Mesenteric fat pad (tissue), 1 donor: Measurements from ENCODE around the gene CDH13. TPM values are rescaled to one million over a fixed set of nuclear protein-coding genes. Genes with fewer than 3 reads are reported as not detected.

Source experiments
- DNase-seq: peaks from one replicate; pipeline ENCODE4 v3.0.0-alpha.2; 2020; ENCODE audit warnings: low spot score
- total RNA-seq: library from RNA; stranded (reverse); fragmentation: NEBNext Ultra II Directional; extraction: Animal tissue kit (Norgen Biotek cat#: 25700); gene quantifications from one replicate; pipeline ENCODE4 v1.2.1, GENCODE V29; 2021
- donor health status: DM: yes; HTN: yes; CAD: no.

The CDH13 gene
- total RNA-seq, 1 donor from 2014 or later: 18.3 TPM

DNA sequence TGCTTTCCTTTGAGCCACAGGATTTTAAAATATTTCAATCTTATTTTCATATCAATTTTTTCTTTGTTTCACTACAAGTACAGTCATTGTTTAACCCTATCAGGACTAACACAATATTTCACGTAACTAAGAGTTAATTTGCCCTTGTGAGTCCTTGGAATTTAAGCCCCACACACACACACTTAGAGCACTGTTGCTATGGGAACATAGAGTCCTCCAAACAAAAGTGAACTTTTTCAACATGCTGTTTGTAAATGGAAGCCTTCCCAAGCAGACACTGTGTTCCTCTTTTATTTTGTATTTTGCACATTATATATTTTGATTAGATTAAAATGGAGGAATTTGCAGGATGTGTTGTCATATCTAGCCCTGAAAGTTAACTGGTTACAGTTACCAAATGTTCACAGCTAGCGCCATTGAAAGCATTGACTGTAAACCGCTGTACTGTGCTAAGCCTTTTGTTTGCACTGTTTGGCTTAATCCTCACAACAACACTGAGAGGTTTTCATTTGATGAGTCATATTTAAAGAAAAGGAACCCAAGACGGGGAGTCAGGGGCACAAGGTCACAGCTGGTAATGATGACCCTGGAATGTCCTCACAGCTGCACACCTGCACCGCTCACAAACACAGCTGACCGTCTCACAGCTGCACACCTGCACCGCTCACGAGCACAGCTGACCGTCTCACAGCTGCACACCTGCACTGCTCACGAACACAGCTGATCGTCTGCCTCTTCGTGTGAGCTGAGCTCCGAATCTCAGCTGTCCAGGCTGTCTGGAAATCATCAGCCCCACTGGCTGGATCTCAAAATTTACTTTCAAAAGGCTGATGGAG lies 1187.3 kb downstream of the CDH13 start:
- DNase-seq: no peak

DNA sequence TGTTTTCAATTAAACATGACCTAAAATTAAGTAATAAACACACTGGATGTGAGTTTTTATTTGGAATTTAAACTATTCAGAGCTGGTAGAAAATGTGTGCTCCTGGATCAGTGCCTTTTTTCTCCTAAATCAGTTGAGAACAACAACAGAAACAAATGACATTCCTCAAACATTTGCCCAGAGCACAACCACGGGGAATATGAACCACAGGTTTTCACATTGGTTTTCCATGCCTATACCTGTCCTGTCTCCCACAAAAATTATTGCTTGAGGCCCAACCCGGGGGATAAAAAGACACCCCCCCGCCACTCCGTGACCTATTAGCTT lies 1187.9 kb downstream of the CDH13 start:
- DNase-seq: no peak

DNA sequence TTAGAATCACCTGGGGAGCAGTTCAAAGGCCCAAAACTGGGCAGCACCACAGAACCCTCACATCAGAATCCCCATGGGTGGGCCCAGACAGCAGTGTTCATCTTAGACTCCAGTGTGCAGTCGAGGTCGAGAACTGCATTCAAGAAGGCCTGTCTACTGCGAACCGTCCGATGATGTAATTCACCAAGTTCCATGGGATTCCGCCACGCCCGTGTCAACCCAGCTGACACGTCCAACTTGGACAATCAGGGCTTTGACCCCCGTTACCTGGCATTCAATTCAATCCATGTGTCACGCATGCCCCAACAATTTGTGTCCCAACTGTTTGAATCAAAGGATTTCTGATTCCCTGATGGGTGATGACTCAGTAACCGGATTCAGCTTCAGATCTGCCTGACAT lies 1190.3 kb downstream of the CDH13 start:
- no peak for DNase-seq

DNA sequence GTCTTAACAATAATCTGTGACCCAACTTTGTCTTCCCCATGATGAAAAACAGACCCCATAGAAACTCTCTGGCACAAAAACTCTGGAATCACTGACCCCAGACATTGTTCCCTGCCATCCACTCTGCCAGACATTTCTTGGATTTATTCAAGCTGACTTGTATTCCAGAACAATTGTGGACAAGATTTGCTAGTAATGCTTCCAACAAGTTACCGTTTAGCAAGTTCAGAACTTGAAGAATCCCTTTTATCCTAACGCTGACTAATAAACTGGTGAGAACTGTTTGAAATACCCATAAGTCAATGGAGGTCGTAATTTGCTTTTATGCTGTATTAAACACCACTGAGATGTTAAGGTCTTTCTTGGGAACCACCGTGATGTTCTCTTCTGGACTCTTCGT lies 1191.5 kb downstream of the CDH13 start:
- no peak for DNase-seq

DNA sequence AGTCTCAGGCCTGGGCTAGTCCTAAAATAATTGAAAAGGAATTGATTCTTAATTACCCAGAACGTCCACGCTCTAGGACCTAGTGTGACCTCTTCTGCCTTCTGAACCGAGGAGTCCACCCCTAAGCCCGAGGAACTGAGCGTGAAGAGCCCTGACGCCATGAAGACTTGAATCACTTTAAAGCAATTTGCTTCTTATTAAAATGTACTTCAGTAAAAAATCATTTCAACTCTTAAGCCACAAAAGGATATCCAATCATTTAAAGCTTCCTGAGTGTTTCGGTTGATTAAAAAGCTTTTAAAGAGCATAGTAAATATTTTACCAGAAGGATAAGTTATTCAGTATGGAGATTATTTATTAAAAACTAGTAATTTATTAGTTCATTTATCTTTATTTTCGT lies 1192.6 kb downstream of the CDH13 start:
- no peak for DNase-seq

DNA sequence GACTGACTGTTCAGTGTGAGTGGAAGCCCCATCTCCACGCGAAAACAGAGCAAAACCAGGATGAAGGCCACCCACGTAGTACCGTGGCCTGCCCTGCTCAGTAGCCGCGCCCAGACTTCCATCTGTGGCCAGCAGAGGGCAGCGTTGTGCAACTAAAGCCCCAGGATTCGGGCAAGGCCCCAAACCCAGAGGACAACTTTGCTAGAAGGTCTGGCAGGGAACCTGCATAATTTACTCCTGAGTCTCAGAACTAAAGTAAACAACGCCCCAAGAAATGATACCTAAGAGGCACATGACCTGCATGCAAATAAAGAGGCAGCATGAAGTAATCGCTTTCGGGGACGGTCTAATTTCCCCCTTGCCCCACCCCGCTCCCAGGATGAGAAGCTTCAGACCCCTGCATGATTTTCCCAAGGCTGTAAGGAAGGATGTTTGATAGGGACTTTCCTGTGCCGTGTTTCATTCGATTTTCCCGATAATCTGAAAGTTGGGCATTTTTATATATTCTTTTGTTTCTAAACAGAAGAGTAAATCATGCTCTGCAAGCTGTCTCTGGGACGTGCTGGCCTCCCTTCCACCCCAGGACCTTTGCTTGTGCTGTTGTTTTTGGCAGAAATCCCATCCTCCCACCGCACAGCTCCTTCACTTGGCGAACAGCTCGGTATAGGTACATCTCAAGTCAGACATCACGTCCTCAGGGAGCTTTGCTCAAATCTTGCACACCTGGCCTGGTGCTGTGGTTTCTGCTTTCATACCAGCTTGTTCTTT lies 1199.6 kb downstream of the CDH13 start:
- peak; percentile 93 for DNase-seq

DNA sequence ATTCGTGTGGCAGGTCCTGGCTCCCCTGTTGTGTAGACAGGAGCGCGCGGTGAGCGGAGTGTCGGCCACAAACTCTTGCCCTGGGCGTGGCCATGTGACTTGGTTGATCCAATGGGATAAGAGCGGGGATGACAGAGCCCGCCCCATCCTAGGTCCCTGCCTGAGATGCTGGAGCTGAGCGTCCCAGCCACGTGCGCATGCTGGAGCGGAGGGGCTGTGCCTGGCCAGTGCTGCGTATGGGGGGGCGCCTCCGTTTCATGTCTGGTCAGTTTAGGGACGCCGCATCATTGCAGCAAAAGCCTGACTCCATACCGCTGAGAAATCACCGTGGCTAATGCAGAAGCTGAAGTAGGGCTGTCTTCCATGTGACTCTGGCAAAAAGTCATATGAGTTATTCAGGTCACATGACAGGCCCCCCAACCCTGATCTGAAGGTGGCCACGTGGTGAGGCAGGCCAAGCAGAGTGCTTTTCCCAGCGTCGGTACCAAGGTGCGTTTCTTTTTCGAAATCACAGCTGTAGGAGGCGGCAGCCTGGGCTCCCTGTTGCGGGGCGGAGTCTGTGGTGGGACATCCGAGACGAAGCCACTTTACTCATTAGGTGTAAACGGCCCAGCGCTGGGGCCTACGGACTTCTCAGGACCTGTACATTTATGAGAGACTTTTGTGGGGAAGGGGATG lies 1203.5 kb downstream of the CDH13 start:
- no peak for DNase-seq

DNA sequence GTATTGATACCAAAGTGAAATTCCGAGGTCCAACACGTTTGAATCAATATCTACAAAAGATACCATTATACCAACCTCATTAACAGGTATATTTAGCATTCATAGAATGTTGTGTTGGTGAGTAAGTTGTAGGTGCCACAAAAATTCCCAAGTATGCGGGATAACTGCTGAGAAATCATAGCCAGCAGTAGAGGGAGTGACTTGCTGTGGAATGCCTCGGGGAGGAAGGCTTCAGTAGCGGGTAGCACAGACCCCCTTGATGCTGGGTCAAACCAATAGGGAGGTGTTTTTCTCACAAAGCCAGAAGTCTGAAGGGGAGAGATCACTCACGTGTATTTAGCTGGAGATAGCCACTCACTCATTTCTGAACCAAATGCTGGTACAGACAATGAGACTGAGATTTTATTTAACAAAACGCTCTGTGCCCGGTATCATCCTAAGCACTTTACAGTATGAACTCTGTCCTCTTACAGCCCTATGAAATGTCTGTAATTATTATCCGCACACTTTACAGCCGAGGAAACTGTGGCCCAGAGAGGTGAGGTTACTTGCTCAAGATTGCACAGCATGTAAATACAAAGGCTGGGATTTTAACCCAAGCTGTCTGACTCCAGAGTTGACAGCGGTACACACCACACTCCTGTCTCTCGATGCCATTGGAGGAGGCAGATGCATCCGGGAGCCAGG lies 1204.1 kb downstream of the CDH13 start:
- no peak for DNase-seq

DNA sequence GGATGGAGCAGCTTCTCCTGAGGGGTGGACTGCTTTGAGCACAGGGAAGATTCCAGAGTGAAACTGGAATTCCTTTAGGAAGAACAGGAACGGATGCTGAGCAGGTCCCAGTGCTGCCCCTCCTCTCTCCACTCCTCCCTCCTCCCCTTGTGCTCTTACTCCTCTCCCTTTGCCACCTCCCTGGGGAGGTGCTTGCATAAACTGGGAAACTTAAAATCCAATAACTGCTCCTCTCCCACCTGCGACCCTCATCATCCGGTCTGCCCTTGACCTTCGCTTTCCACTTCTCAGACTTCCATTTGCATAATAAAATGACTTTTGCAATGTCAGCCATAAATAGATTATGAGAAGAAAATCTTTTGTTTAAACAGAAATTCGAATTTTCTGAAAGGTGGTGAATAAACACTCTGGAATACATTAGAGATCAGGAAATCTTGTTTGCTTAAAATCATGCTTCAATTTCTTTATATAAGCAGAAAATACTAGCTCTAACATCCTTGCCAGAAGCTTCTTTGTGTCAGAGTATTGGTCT lies 1204.8 kb downstream of the CDH13 start:
- DNase-seq: no peak

DNA sequence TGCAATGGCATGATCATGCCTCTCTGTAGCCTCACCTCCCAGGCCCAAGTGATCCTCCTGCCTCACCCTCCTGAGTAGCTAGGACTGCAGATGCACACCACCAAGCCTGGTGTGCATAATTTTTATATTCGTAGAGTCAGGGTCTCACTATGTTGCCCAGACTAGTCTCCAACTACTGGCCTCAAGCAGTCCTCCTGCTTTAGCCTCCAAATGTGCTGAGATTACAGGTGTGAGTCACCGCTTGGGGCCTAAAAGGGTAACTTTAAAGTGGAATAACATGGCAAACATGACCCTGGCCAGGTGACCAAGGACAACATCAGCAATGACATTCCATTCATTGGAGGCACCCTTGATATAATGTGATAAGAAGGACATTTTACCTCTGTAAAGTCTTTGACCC lies 1207.2 kb downstream of the CDH13 start:
- no peak for DNase-seq

DNA sequence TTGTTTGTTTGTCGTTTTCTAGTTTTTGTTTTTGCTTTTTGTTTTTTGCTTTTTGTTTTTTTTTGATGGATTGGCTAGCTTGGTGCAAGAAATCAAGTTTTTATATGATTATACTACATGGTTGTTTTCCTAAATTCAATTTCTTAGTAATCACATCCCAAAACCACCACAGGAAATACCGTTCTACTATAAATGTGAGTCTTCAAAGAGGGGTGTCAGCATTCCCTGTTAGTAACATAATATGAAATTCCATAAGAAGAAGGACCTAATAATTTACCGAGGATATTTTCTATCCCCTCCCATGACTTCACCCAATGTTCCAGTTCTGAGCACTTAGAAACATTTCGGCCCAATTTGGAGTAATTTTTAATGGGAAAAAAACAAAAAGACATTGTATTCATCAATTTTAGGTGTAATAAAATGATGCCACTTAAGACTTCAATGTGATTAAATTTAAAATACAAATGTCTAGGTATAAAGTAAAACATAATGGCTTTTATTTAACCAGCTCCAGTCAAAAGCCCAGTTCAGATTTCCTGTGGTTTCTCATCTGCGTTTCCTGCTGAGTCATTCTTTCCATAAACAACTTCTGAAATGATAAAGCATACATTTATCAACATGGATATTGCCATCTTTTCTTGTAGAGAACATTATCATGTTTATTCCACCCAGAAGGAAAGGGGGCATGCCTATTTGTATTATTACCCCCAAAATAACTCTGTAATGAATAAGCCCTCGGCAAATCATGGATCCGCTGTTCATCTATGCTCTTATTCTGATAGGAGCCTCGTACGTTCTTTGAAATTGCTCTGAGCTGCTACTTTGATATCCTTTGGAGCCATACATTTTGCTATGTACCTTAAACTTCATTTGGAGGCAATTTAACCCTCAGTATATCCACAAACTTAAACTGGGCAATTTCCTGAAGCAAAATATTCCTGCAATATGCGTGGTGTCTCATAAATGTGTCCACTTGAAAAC lies 1209.1 kb downstream of the CDH13 start:
- DNase-seq: no peak

DNA sequence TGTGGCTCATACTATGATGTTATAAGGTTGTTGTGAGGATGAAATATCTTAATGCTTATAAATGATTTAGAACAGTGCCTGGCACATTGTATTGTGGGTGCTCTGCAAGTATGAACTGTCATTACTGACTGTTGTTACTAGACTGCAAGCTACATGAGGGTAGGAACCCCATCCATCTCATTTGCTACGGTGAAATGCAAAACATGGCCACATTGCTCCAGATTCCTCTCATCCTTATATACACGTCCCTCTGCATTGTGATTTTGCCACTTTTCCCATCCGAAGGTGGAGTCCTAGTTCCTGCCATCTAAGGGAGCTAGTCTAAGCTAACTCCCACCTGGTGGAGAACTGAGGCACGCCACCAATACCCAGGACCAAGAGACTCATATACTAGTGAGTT lies 1210.8 kb downstream of the CDH13 start:
- no peak for DNase-seq

DNA sequence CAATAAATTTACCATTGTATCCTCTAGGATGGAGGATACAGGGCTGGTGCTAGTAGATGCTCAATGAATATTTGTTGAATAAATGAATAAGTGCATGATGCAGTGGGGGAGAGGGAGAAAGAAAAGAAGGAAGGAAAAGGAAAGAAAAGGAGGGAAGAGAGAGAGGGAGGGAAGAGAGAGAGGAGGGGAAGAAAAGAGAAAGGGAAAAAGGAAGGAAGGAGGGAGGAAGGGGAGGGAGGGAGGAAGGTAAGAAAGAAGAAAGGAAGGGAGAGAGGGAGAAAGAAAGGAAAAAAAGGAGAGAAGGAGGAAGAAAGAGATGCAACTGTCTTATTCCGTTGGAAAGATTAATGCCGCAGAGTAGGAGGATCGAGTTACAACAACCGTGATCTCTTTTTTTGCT lies 1211.4 kb downstream of the CDH13 start:
- no peak for DNase-seq

DNA sequence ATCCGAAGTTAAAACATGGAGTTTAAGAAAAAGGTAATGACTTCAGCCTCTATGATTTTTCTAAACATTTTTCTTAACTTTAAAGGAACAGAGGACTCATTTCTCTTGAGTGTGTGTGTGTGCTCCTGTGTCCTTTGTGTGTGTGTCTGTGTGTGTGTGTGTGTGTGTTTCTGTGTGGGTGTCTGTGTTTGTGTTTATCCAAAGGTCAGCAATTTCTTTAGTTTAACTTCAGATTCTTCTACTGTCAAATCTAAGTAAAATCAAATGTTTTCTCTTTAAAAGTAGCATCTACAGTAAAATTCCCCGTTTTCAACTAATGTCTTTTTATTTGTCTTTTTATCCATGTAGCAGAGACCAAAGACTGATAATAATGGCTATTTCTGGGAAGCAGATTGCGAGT lies 1212.8 kb downstream of the CDH13 start:
- no peak for DNase-seq

DNA sequence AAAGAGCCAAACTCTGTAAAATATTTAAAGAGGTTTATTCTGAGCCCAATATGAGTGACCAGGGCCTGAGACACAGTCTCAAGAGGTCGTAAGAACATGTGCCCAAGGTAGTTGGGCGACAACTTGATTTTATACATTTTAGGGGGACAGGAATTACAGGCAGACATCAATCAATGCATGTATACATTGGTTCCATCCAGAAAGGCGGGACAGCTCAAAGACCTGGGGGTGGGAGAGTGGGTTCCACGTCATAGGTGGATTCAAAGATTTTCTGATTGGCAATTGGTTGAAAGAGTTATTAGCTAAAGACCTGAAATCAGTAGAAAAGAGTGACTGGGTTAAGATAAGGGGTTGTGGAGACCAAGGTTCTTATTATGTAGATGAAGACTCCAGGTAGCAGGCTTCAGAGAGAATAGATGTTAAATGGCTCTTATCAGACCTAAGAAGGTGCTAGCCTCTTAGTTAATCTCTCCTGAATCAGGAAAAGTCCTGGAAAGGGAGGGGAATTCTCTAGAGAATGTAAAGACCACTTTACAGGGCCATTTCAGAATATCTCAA lies 1213.4 kb downstream of the CDH13 start:
- DNase-seq: no peak

DNA sequence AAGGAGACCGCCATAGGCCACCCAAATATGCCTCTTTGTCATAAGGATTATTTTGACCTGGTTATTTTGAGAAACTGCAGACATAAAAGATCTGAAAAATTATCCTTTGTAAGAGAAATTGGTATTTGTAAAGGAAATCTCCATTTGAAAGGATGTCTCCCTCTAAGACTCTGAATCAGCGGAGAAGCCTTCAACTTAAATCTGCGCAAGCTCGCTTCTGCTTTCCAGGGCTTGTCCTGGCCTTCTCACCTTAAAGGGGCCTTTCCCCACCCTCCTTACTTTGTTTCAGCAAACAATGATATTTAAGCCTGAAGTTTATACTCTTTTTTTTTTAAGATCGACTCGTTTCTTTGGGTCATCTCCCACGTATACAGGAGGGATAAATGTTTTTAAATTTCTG lies 1215.5 kb downstream of the CDH13 start:
- DNase-seq: no peak

DNA sequence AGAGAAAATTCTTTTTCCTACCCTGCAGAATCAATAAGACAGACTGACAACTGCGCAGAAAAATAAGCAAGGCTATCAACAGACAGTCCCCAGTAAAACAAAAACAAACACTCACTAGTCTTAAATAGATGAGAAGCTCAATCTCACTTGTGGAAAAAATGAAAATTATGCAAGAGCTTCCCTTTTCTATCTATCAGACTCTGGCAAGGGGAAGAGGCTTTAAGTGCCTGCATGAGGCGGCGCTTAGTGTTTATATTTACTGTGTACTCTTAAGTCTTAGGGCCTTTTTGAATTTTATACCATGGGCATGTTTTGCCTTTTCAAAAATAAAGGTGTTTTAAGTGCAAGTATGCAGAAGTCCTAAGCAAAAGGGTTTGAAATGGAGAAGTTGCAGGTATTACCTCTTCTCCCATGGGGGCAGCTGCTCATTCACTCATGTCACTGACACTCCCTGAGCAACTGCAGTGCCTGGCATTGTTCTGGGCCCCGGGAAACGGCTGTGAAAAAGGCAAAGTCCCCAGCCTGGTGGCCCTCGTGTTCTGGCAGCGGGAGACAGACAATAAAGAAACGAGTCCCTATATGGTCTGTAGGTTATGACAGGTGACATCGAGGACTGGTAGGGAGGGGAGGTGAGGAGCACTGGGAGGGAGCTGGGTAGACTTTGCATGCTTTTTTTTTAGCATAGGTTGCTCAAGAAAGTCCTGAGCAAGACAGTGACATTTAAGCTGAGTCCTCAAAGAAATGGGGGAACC lies 1216.2 kb downstream of the CDH13 start:
- no peak for DNase-seq

DNA sequence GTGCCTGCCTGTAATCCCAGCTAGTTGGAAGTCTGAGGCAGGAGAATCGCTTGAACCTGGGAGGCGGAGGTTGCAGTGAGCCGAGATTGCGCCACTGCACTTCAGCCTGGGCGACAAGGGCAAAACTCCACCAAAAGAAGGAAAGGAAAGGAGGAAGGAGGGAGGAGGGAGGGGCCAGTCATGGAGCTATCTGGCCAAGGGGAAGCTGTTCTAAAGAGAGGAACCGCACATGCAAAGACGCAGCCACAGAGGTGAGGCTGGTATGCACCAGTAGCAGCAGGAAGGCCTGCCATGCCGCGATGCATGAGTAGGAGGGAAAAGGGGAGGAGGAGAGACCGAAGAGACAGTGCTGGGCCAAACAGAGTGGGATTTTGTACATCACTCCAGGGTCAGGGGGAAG lies 1216.9 kb downstream of the CDH13 start:
- no peak for DNase-seq

DNA sequence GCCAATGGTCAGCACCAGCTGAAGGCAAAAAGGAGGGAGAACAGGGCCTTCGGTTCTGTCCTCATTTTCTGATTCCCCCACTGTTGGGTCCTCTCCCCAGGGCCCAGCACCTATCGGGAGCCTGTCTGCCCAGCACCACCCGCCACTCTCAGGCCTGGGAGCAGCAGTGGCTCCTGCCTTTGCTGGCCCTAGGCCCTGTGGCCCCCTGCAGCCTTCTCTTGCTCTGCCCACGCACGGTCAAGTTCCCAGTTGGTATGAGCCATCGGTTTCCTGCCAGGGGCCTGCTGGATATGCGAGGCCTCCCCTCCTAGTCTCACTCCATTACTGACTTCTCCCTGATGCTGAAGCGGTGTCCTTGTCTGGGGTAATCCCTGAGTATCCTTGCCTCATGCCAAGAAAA lies 1218.5 kb downstream of the CDH13 start:
- DNase-seq: no peak
